ENCODE data around the gene DGLUCY.
"Not testable (repeated sequence)": the region's sequence is repeated elsewhere in the genome, so short reads cannot be mapped to it uniquely, and the experiment has no call there.

Gene DGLUCY

GRCh38 chr14:91171291-91171690, 57.4 kb downstream of the DGLUCY start:
- DNase-seq: no peak

- DNase-seq: no peak
Measured at GRCh38 chr14:91173221-91173670, 59.4 kb downstream of the DGLUCY start.

GRCh38 chr14:91173904-91174303, 60.0 kb downstream of the DGLUCY start:
- DNase-seq: no peak

- no peak for DNase-seq
Measured at GRCh38 chr14:91175291-91176201, 61.7 kb downstream of the DGLUCY start.

- DNase-seq: no peak
Measured at GRCh38 chr14:91177073-91178034, 63.5 kb downstream of the DGLUCY start.

- DNase-seq: no peak
Measured at GRCh38 chr14:91180611-91181010, 66.7 kb downstream of the DGLUCY start.

- not testable (repeated sequence) for DNase-seq
Measured at GRCh38 chr14:91182753-91183152, 68.9 kb downstream of the DGLUCY start.

- no peak for DNase-seq
Measured at GRCh38 chr14:91184559-91184958, 70.7 kb downstream of the DGLUCY start.

- DNase-seq: no peak
Measured at GRCh38 chr14:91185721-91186120, 71.8 kb downstream of the DGLUCY start.

- no peak for DNase-seq
Measured at GRCh38 chr14:91186515-91187066, 72.7 kb downstream of the DGLUCY start.

- no peak for DNase-seq
Measured at GRCh38 chr14:91187271-91187670, 73.4 kb downstream of the DGLUCY start.

GRCh38 chr14:91190853-91191252, 77.0 kb downstream of the DGLUCY start:
- DNase-seq: no peak

- DNase-seq: no peak
Measured at GRCh38 chr14:91193069-91193468, 79.2 kb downstream of the DGLUCY start.

GRCh38 chr14:91195881-91196280, 82.0 kb downstream of the DGLUCY start:
- no peak for DNase-seq

- no peak for DNase-seq
Measured at GRCh38 chr14:91197631-91198030, 83.8 kb downstream of the DGLUCY start.

- not testable (repeated sequence) for DNase-seq
Measured at GRCh38 chr14:91200802-91201201, 86.9 kb downstream of the DGLUCY start.

GRCh38 chr14:91202234-91202974, 88.5 kb downstream of the DGLUCY start:
- DNase-seq: no peak

- no peak for DNase-seq
Measured at GRCh38 chr14:91204657-91205056, 90.8 kb downstream of the DGLUCY start.

GRCh38 chr14:91205459-91205858, 91.6 kb downstream of the DGLUCY start:
- no peak for DNase-seq

- no peak for DNase-seq
Measured at GRCh38 chr14:91207008-91207407, 93.1 kb downstream of the DGLUCY start.

GRCh38 chr14:91211017-91211416, 97.1 kb downstream of the DGLUCY start:
- DNase-seq: no peak

GRCh38 chr14:91214306-91214705, 100.4 kb downstream of the DGLUCY start:
- no peak for DNase-seq
